ENCODE results near the gene PLXNB2.

DNA sequence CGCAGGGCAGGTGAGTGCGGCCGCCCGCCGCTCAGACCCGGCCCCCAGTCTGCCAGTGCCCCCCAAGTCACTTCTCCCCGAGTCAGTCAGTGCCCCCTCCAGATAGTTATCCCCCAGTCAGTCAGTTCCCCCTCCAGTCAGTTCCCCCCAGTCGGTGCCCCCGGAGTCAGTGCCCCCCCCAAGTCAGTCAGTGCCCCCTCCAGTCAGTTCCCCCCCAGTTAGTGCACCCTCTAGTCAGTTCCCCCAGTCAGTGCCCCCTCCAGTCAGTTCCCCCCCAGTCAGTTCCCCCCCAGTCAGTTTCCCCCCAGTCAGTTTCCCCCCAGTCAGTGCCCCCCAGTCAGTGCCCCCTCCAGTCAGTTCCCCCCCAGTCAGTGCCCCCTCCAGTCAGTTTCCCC lies 36.1 kb upstream of the PLXNB2 start:
- TF ChIP-seq, protein P1, sequence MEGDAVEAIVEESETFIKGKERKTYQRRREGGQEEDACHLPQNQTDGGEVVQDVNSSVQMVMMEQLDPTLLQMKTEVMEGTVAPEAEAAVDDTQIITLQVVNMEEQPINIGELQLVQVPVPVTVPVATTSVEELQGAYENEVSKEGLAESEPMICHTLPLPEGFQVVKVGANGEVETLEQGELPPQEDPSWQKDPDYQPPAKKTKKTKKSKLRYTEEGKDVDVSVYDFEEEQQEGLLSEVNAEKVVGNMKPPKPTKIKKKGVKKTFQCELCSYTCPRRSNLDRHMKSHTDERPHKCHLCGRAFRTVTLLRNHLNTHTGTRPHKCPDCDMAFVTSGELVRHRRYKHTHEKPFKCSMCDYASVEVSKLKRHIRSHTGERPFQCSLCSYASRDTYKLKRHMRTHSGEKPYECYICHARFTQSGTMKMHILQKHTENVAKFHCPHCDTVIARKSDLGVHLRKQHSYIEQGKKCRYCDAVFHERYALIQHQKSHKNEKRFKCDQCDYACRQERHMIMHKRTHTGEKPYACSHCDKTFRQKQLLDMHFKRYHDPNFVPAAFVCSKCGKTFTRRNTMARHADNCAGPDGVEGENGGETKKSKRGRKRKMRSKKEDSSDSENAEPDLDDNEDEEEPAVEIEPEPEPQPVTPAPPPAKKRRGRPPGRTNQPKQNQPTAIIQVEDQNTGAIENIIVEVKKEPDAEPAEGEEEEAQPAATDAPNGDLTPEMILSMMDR (IDR thresholded peaks at IDR 0.05), result no peak
- no peak for TF ChIP-seq NFIC (IDR thresholded peaks at IDR 0.05; ENCODE audit: borderline replicate concordance)
- no peak for TF ChIP-seq JUND (IDR thresholded peaks at IDR 0.05)
- TF ChIP-seq NRF1 (IDR thresholded peaks at IDR 0.05; ENCODE audit: low read depth, low read length), result no peak
- TF ChIP-seq ELF1 (IDR thresholded peaks at IDR 0.05), result no peak
- TF ChIP-seq RAD21 (IDR thresholded peaks at IDR 0.05; ENCODE audit: low read length), result no peak
- TF ChIP-seq, protein P2, sequence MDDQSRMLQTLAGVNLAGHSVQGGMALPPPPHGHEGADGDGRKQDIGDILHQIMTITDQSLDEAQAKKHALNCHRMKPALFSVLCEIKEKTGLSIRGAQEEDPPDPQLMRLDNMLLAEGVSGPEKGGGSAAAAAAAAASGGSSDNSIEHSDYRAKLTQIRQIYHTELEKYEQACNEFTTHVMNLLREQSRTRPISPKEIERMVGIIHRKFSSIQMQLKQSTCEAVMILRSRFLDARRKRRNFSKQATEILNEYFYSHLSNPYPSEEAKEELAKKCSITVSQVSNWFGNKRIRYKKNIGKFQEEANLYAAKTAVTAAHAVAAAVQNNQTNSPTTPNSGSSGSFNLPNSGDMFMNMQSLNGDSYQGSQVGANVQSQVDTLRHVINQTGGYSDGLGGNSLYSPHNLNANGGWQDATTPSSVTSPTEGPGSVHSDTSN (IDR thresholded peaks at IDR 0.05), result no peak

Measured in SK-N-SH (cell line).